HG02588 (cell line): ENCODE data around the gene S100A8.
"Not testable (repeated sequence)": the region's sequence is repeated elsewhere in the genome, so short reads cannot be mapped to it uniquely, and the experiment has no call there.

ENCODE experiments used
- ATAC-seq: cut with Tn5 transposase; IDR thresholded peaks from one replicate; pipeline ENCODE4 v1.9.1; 2021; ENCODE audit warnings: mild to moderate bottlenecking, moderate library complexity; ENCODE audit not compliant: unreplicated experiment

Gene S100A8

GRCh38 chr1:153349363-153350320 lies 41.2 kb downstream of the S100A8 start:
- no peak for ATAC-seq

DNA sequence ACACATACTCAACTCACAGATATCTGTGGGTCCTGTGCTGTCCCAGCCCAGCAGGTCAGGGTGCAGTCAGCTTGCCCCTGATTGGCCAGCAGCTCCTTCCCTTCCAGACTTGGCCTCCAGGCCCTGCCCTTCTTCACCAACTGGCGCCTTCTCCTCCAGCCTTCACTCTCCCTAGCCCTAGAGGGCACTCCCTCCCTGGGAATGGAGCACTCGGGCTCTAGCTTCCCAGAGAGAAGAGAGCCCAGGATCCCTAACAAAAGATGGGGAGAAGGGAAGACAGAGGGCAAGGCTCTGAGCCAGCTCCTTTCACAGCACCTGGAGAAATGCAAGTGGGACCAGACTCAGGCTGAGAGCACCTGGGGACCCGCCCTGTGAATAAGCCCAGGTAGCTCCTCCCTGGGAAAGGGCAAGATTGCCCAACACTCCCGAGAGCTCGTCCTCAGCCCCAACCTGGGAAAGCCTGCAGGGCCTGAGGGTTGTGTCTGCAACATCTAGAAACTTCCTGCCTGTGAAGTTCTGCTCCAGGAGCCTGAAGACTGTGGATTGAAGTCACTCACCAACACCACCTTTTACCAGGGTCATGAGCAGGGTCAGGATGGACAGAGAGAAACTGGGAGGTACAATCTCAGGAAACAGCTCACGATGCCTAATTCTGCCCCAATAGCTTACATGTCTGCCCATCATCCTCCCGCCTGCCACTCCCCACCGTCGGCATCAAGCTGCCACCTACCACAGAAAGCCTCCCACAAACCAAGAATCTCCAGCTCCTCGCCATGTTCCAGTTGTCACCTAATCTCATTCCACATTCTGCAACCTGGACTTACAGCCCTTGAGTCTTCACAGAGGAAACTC lies 42.1 kb downstream of the S100A8 start, which contains the start of gene PGLYRP4:
Gene PGLYRP4 (minus strand): TSS at position 331 of the 852 bp plus-strand sequence. CDS start 909 bp downstream, outside the sequence.
- ATAC-seq = no peak

DNA sequence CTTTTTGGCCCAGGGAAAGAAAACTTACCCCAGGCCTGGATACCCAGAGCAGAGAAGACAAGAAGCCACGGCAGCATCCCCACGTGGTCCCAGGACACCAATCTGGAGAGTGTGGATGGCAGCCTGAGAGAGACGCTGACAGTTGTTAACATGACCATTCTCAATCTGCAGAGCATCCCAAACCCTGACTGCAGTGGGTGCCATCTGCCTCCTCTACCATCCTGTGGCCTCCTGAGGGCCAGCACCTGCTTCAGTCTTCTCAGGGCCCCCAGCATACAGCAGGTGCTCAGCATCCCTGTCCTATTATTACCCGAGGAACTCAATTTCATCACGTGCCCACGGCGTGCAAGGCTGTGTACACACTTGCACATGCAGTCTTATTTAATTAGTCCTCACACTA lies 43.0 kb downstream of the S100A8 start:
- ATAC-seq = no peak

DNA sequence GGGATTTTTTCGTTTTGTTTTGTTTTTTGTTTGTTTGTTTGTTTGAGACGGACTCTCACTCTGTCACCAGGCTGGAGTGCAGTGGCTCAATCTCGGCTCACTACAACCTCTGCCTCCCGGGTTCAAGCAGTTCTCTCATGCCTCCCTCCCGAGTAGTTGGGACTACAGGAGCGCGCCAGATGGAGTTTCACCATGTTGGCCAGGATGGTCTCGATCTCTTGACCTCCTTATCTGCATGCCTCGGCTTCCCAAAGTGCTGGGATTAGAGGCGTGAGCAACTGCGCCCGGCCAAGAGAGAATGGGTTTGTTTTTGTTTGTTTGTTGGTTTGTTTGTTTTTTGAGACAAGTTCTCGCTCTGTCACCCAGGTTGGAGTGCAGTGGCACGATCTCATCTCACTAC lies 43.8 kb downstream of the S100A8 start:
- not testable (repeated sequence) for ATAC-seq

GRCh38 chr1:153346077-153346723 lies 44.7 kb downstream of the S100A8 start:
- ATAC-seq = no peak

DNA sequence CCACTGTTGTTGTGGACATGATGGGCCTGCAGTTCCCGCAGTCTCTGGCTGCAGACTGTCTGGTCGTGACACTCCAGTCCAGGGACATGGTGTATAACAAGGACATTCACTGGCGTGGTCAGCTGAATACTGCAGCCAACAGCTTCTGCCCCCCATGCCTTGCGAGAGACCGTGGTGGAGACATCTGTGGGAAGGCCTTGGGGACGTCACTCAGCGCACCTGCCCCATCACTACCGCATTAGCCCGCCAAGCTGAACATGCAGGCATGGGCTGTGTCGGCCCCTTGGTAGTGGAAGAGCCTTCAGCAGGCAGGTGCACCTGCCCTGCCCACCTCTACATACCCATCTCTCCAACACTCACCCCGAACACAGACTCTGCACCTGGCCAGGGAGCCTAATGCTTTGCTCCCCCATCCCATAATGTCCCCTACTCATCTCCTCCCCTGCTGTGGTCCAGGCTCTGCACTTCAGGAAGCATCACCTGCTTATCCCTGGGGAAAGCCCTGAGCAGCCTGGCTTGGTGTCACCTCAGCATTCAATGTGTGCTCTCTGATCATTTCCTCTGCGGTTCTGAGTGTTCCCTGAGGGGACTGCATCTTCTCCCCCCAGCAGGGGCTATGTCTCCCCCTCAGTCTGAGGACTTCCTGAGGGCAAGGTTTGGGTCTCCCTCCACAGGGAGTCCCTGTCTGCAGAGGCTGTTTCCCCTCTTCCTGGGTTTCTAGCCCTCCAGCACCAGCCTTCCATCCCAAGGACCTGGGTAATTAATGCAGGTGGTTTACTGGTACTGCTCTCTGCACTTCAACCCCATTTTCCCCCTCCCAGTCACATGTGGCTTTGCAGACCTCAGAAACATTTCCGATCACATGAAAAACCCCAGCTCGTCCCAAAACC lies 45.4 kb downstream of the S100A8 start:
- ATAC-seq = no peak

DNA sequence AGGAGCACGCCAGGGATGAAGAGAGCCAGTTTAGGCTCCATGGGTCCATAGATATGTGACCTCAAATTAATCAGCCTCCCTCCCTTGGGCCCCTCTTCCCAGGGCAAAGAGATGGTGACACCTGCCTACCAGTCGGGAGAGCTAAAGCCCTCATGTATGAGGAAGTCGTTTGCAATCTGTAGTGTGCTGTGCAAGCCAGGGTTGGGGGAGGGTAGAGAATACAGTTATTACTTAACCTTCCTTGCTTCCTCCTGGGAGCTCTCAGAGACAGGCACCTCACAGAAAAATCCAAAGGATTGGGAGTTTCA lies 46.2 kb downstream of the S100A8 start:
- ATAC-seq = no peak

GRCh38 chr1:153343811-153344717 lies 46.8 kb downstream of the S100A8 start:
- ATAC-seq = no peak

DNA sequence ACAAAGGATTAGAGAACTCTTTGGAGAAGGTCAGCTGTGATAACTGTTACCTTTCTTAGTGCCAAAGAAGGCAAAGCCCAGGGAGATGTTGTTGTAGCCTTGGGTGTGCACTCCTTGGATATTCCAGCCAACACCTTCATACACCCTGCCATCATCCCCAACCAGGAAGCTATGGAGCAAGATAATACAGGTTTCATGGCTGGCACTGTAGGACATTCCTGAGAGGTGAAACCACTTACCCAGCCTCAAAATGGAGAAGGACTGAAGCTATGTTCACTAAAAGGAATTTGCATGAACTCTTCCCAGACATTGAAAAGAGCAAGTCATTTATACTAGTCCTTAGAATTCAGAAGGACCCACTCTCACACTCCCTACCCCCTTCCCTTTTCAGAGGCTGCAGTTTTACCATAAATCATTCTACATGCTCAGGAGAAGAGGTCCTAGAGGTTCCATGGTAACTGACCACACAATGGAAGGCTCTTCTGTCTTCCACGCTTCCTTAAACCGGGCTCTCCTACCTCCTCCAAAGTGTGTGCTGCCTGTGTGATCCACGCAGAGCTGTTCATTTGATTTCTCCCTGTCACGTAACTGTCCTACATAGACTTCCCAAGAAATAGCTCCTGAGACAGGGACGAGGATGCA lies 47.7 kb downstream of the S100A8 start:
- no peak for ATAC-seq

DNA sequence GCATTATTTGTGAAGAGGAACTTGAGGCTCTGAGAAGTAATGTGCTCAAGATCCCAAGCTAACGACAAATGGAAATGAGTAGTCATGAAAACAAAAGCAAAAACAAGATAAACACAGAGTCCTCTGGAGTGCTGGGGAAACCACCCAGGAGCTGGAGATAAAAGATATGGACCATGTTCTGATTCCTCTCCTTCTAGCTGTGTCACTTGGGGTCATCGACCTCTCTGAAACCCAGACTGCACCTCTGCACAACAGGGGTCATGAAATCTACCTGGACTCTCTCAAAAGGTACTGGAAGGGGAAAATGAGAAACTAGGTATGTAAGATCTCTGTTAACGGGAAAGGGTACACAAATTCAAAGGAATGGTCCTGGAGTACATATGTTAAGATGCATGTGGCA lies 48.7 kb downstream of the S100A8 start:
- no peak for ATAC-seq

DNA sequence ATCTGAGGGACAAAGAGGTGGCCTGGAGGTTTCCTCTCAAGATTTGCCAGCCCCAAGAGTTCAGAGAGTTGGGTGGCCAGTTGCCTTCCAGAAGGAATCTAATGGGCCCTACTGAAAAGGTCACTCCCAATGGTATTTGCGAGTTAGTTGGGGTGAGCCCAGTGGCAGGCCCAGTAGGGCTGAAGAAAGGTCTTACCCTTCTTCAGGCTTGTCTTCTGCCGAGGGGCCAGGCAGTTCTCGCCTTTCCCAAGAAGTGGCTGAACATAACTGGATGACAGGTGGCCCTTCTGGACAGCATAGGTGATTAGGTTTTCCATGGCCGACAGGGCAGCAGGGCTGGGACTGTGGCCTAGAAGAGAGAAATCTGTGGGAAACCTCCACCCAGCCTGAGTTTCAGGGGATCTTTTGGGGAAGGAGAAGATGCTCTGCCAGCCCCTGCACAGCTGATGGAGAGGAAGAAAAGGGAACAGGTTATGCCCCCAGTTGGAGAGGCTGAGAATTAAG lies 49.4 kb downstream of the S100A8 start:
- ATAC-seq = no peak

DNA sequence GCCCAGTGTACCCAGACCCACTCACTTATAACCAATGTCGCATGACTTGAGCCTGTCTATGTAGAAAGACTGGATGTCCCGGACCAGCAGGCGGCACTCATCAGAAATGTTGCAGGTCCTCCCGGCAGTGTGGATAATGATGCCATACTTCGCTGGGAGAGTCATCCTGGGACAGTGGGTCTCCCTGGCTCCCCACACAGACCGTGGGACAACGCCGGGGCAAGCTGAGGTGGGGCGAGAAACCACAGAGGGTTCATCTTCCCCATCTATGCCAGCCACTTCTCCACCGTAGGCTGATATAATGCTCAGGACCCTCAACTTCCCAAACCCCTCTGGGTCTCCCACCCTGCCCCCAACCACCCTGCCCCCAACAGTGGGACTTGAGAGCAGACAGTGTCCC lies 50.5 kb downstream of the S100A8 start:
- no peak for ATAC-seq
